GM23338 (cell line): ENCODE measurements around the gene OR4C45.
"Not testable (repeated sequence)": the region's sequence is repeated elsewhere in the genome, so short reads cannot be mapped to it uniquely, and the experiment has no call there.

Experiments used
- CREB1 ChIP-seq: fragments of 250-450 bp; sonication (Bioruptor Pico); IDR thresholded peaks from 2 replicates; pipeline ENCODE4 v1.5.0; 2020; ENCODE audit warnings: low read depth, mild to moderate bottlenecking, moderate library complexity
- CTCF ChIP-seq, 2 experiments: fragments of 200-600 bp in 1 of 2; sonication (generic) in 1 of 2; conservative IDR thresholded peaks; 2 replicates each; pipeline versions ENCODE4 v1.5.1 to v1.6.1; 2016 to 2017; ENCODE audit warnings: antibody characterized with exemption in 2 of 2, low read depth in 2 of 2, mild to moderate bottlenecking in 2 of 2, moderate library complexity in 1 of 2
- ETS1 ChIP-seq: IDR thresholded peaks from 2 replicates; pipeline ENCODE4 v1.6.1; 2016; ENCODE audit warnings: antibody characterized with exemption
- EZH2 ChIP-seq: fragments of 200-600 bp; sonication (generic); IDR thresholded peaks from one replicate; pipeline ENCODE4 v1.8.0; 2017; ENCODE audit warnings: antibody characterized with exemption, mild to moderate bottlenecking, low read depth; ENCODE audit not compliant: unreplicated experiment
- EZH2phosphoT487 ChIP-seq: fragments of 200-600 bp; sonication (generic); IDR thresholded peaks from one replicate; pipeline ENCODE4 v1.8.1; 2018; ENCODE audit warnings: antibody characterized with exemption; ENCODE audit not compliant: unreplicated experiment
- JUNB ChIP-seq: IDR thresholded peaks from one replicate; pipeline ENCODE4 v1.6.1; 2016; ENCODE audit warnings: antibody characterized with exemption; ENCODE audit not compliant: unreplicated experiment
- NANOG ChIP-seq: IDR thresholded peaks from 2 replicates; pipeline ENCODE4 v1.6.1; 2016; ENCODE audit warnings: antibody characterized with exemption, borderline replicate concordance
- POLR2AphosphoS5 ChIP-seq: IDR thresholded peaks from 2 replicates; pipeline ENCODE4 v1.6.1; 2016; ENCODE audit warnings: antibody characterized with exemption, low read depth
- REST ChIP-seq: IDR thresholded peaks from one replicate; pipeline ENCODE4 v1.6.1; 2018; ENCODE audit warnings: antibody characterized with exemption; ENCODE audit not compliant: unreplicated experiment
- STAT1 ChIP-seq: IDR thresholded peaks from one replicate; pipeline ENCODE4 v1.6.1; 2016; ENCODE audit warnings: antibody characterized with exemption; ENCODE audit not compliant: unreplicated experiment
- ZNF114 ChIP-seq: fragments of 250-450 bp; sonication (Bioruptor Pico); IDR thresholded peaks from 2 replicates; pipeline ENCODE4 v1.5.0; 2020; ENCODE audit warnings: mild to moderate bottlenecking, moderate library complexity
- ZNF331 ChIP-seq: fragments of 250-450 bp; sonication (Bioruptor Pico); IDR thresholded peaks from 2 replicates; pipeline ENCODE4 v1.5.0; 2020; ENCODE audit warnings: low read depth, mild to moderate bottlenecking, moderate library complexity
- ZNF462 ChIP-seq: fragments of 250-450 bp; sonication (Bioruptor Pico); IDR thresholded peaks from 2 replicates; pipeline ENCODE4 v1.5.0; 2020; ENCODE audit warnings: mild to moderate bottlenecking, moderate library complexity

GRCh38 chr11:50078946-50079345, 46.3 kb downstream of the OR4C45 start:
- not testable (repeated sequence) for TF ChIP-seq CTCF (conservative IDR thresholded peaks at IDR 0.05; ENCODE audit: low read depth in 2 of 2); CREB1 (CRISPR knock-in tag); ZNF114; EZH2; POLR2AphosphoS5; REST; EZH2phosphoT487; NANOG; JUNB; ZNF462 (CRISPR knock-in tag); ZNF331 (CRISPR knock-in tag); ETS1; STAT1
